ENCODE results near the gene TACC2. TPM values are rescaled to one million over a fixed set of nuclear protein-coding genes. Genes with fewer than 3 reads are reported as not detected.

TACC2 gene
- total RNA-seq, 4 donors from 2014 or later: 95.9 to 122 (median 114) TPM

- H3K4me3 ChIP-seq (replicated peaks in 1 of 3): no peak overlapping the region
- WGBS, 2 donors: 90 to 100% methylated on average over 1 to 2 of the region's 8 CpGs
- intact Hi-C loops (cut with DNase I): no loop called here
- no peaks in the 10 kb centered on the region for H3K36me3 ChIP-seq
- TF ChIP-seq CTCF (IDR thresholded peaks at IDR 0.05): no peak
- no peak for TF ChIP-seq POLR2A (IDR thresholded peaks at IDR 0.05)
- H3K9me3 ChIP-seq: no peaks in the 10 kb centered on the region
- no peak for DNase-seq
- H3K27ac ChIP-seq: no peak overlapping the region
- H3K4me1 ChIP-seq: no peaks in the 10 kb centered on the region
- no peaks in the 10 kb centered on the region for H3K27me3 ChIP-seq
Measured at GRCh38 chr10:122085423-122085911, 96.5 kb downstream of the TACC2 start.

GRCh38 chr10:122086416-122087240, 97.7 kb downstream of the TACC2 start:
- Histone ChIP-seq H3K4me1 (no peaks in the 10 kb centered on the region), H3K9me3 (no peaks in the 10 kb centered on the region), H3K4me3 (replicated peaks in 1 of 3) (no peak overlapping the region), H3K36me3 (no peaks in the 10 kb centered on the region), H3K27me3 (no peaks in the 10 kb centered on the region), H3K27ac (no peak overlapping the region)
- TF ChIP-seq CTCF (IDR thresholded peaks at IDR 0.05): no peak
- TF ChIP-seq POLR2A (IDR thresholded peaks at IDR 0.05): no peak
- intact Hi-C loops (cut with DNase I): no loop called here
- no peak for DNase-seq
- 92 to 97% methylated on average over 8 to 9 of the region's 9 CpGs for WGBS, 2 donors

GRCh38 chr10:122087436-122087835, 98.5 kb downstream of the TACC2 start:
- Histone ChIP-seq H3K36me3 (no peaks in the 10 kb centered on the region), H3K4me1 (no peaks in the 10 kb centered on the region), H3K27me3 (no peaks in the 10 kb centered on the region), H3K4me3 (replicated peaks in 1 of 3) (no peak overlapping the region), H3K9me3 (no peaks in the 10 kb centered on the region), H3K27ac (no peak overlapping the region)
- intact Hi-C loops (cut with DNase I): no loop called here
- DNase-seq: no peak
- WGBS, 2 donors: 90 to 92% methylated on average over 4 to 5 of the region's 9 CpGs
- TF ChIP-seq CTCF (IDR thresholded peaks at IDR 0.05): no peak
- no peak for TF ChIP-seq POLR2A (IDR thresholded peaks at IDR 0.05)

GRCh38 chr10:122089311-122090017, 100.5 kb downstream of the TACC2 start:
- H3K4me3 ChIP-seq (replicated peaks in 1 of 3): no peak overlapping the region
- H3K27me3 ChIP-seq: no peaks in the 10 kb centered on the region
- no peak overlapping the region for H3K27ac ChIP-seq
- 61 to 78% methylated on average over 9 of the region's 9 CpGs for WGBS, 2 donors
- peak; percentile 16 to 22 for DNase-seq
- intact Hi-C loops (cut with DNase I): no loop called here
- TF ChIP-seq CTCF (IDR thresholded peaks at IDR 0.05) (peak in 1 of 6 experiments; percentile 24), POLR2A (IDR thresholded peaks at IDR 0.05) (no peak)
- H3K9me3 ChIP-seq: no peaks in the 10 kb centered on the region
- no peaks in the 10 kb centered on the region for H3K36me3 ChIP-seq
- H3K4me1 ChIP-seq: no peaks in the 10 kb centered on the region

GRCh38 chr10:122091722-122092121, 102.8 kb downstream of the TACC2 start:
- DNase-seq: no peak
- intact Hi-C loops (cut with DNase I): no loop called here
- Histone ChIP-seq H3K27me3 (no peaks in the 10 kb centered on the region), H3K27ac (no peak overlapping the region), H3K9me3 (no peaks in the 10 kb centered on the region), H3K36me3 (no peaks in the 10 kb centered on the region), H3K4me1 (no peaks in the 10 kb centered on the region), H3K4me3 (replicated peaks in 1 of 3) (no peak overlapping the region)
- TF ChIP-seq CTCF (IDR thresholded peaks at IDR 0.05) (no peak), POLR2A (IDR thresholded peaks at IDR 0.05) (no peak)
- WGBS, 2 donors: 79 to 88% methylated on average over 6 of the region's 6 CpGs

All from thyroid gland (tissue), 4 donors.